Measurements from ENCODE around the gene RUFY4.

Gene RUFY4

GRCh38 chr2:218060950-218061660 lies 7.9 kb upstream of the RUFY4 start:
- DNase-seq (ENCODE audit: low read depth in 2 of 2), result no peak

- DNase-seq (ENCODE audit: low read depth in 2 of 2), result no peak
Observed at GRCh38 chr2:218063486-218063885, 5.6 kb upstream of the RUFY4 start.

GRCh38 chr2:218063896-218064295 lies 5.2 kb upstream of the RUFY4 start:
- no peak for DNase-seq (ENCODE audit: low read depth in 2 of 2)

- DNase-seq (ENCODE audit: low read depth in 2 of 2), result no peak
Observed at GRCh38 chr2:218065239-218066006, 3.6 kb upstream of the RUFY4 start.

GRCh38 chr2:218066926-218067515 lies 2.0 kb upstream of the RUFY4 start:
- DNase-seq (ENCODE audit: low read depth in 2 of 2), result no peak

- DNase-seq (ENCODE audit: low read depth in 2 of 2), result no peak
Observed at GRCh38 chr2:218067523-218067922, 1.5 kb upstream of the RUFY4 start.

- no peak for DNase-seq (ENCODE audit: low read depth in 2 of 2)
Observed at GRCh38 chr2:218069606-218070300, 700 bp downstream of the RUFY4 start.

- no peak for DNase-seq (ENCODE audit: low read depth in 2 of 2)
Observed at GRCh38 chr2:218070587-218070986, 1.5 kb downstream of the RUFY4 start.

GRCh38 chr2:218071218-218071937 lies 2.3 kb downstream of the RUFY4 start:
- no peak for DNase-seq (ENCODE audit: low read depth in 2 of 2)

GRCh38 chr2:218072002-218072401 lies 2.9 kb downstream of the RUFY4 start:
- no peak for DNase-seq (ENCODE audit: low read depth in 2 of 2)

- no peak for DNase-seq (ENCODE audit: low read depth in 2 of 2)
Observed at GRCh38 chr2:218072478-218073024, 3.5 kb downstream of the RUFY4 start.

GRCh38 chr2:218073185-218073584 lies 4.1 kb downstream of the RUFY4 start:
- DNase-seq (ENCODE audit: low read depth in 2 of 2), result no peak

GRCh38 chr2:218074031-218074430 lies 5.0 kb downstream of the RUFY4 start:
- DNase-seq (ENCODE audit: low read depth in 2 of 2), result peak in 1 of 2 donors; percentile 8

GRCh38 chr2:218075975-218076811 lies 7.1 kb downstream of the RUFY4 start:
- no peak for DNase-seq (ENCODE audit: low read depth in 2 of 2)

GRCh38 chr2:218077464-218078216 lies 8.6 kb downstream of the RUFY4 start:
- no peak for DNase-seq (ENCODE audit: low read depth in 2 of 2)

- no peak for DNase-seq (ENCODE audit: low read depth in 2 of 2)
Observed at GRCh38 chr2:218079943-218080913, 11.2 kb downstream of the RUFY4 start.

- no peak for DNase-seq (ENCODE audit: low read depth in 2 of 2)
Observed at GRCh38 chr2:218081063-218081462, 12.0 kb downstream of the RUFY4 start.

- DNase-seq (ENCODE audit: low read depth in 2 of 2), result no peak
Observed at GRCh38 chr2:218081695-218082094, 12.6 kb downstream of the RUFY4 start.

All from stimulated activated CD8-positive, alpha-beta memory T cell treated with anti-CD3 and anti-CD28 coated beads, Interleukin-2, amount 100 ng/mL, for 48 hours (primary cell).